GM10266 (cell line): ENCODE measurements around the gene EREG.

Source experiments
- DNase-seq: peaks from one replicate; pipeline ENCODE4 v3.0.0; 2012; ENCODE audit errors: extremely low spot score
- TF ChIP-seq, protein P1 (sequence below): IDR thresholded peaks from 2 replicates; pipeline ENCODE4 v1.5.1; 2012; ENCODE audit warnings: mild to moderate bottlenecking, low read depth; ENCODE audit not compliant: control insufficient read depth, insufficient read depth; ENCODE audit errors: missing control alignments

EREG gene

DNA sequence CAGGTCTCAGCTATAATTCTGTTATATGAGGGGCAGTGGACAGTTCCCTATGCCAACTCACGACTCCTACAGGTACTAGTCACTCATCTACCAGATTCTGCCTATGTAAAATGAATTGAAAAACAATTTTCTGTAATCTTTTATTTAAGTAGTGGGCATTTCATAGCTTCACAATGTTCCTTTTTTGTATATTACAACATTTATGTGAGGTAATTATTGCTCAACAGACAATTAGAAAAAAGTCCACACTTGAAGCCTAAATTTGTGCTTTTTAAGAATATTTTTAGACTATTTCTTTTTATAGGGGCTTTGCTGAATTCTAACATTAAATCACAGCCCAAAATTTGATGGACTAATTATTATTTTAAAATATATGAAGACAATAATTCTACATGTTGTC lies 20.4 kb downstream of the EREG start:
- DNase-seq, result no peak
- TF ChIP-seq, protein P1, sequence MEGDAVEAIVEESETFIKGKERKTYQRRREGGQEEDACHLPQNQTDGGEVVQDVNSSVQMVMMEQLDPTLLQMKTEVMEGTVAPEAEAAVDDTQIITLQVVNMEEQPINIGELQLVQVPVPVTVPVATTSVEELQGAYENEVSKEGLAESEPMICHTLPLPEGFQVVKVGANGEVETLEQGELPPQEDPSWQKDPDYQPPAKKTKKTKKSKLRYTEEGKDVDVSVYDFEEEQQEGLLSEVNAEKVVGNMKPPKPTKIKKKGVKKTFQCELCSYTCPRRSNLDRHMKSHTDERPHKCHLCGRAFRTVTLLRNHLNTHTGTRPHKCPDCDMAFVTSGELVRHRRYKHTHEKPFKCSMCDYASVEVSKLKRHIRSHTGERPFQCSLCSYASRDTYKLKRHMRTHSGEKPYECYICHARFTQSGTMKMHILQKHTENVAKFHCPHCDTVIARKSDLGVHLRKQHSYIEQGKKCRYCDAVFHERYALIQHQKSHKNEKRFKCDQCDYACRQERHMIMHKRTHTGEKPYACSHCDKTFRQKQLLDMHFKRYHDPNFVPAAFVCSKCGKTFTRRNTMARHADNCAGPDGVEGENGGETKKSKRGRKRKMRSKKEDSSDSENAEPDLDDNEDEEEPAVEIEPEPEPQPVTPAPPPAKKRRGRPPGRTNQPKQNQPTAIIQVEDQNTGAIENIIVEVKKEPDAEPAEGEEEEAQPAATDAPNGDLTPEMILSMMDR, result no peak

DNA sequence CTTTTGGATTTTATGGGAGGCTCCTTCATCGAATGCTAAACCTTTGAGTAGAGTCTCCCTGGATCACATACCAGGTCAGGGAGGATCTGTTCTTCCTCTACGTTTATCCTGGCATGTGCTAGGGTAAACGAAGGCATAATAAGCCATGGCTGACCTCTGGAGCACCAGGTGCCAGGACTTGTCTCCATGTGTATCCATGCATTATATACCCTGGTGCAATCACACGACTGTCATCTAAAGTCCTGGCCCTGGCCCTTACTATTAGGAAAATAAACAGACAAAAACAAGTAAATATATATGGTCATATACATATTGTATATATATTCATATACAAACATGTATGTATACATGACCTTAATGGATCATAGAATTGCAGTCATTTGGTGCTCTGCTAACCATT lies 21.2 kb downstream of the EREG start:
- TF ChIP-seq, protein P1, result no peak
- no peak for DNase-seq

DNA sequence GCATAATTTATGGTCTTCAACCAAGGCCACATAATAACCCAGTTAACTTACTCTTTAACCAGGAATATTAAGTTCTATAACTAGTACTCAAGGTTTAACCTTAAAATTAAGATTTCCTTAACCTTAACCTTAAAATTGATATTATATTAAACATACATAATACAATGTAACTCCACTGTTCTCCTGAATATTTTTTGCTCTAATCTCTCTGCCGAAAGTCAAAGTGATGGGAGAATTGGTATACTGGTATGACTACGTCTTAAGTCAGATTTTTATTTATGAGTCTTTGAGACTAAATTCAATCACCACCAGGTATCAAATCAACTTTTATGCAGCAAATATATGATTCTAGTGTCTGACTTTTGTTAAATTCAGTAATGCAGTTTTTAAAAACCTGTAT lies 22.8 kb downstream of the EREG start:
- no peak for DNase-seq
- TF ChIP-seq, protein P1, result no peak

DNA sequence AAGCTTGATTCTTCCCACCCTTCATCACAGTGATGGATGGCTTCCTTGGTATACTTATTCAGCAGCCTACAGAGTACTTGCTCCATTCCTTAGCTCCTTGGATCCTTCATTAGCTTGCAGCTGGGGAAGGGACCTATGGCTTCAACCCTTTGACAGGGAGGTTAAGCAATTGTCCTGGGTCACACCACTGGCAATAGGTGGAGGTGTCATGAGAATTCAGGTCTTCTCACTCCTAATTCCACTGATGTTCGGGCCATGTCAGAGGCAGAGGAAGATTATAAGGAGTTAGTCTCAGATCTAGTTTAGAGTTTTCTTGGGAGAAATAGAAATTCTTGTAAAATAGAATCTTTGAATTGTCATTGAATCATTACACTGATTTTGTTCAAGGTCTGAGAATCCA lies 24.5 kb downstream of the EREG start:
- TF ChIP-seq, protein P1, result no peak
- no peak for DNase-seq

DNA sequence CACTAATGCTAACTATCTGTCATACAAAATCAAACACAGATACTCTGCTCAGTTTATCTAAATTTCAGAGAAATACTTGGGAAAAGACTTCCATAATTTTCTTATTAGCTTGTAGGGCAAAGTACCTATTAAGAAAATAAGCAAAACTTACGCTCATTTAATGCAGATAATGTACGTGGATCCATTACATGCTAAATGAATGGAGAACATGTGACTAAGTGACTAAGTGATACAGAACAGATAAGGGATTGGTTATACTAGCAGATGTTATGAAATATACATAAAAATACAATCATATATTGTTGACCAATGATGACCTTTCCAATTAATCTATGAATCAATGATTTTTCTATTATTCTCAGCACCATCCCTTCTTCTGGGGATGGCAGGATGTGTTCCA lies 25.7 kb downstream of the EREG start:
- DNase-seq, result no peak
- TF ChIP-seq, protein P1, result no peak

DNA sequence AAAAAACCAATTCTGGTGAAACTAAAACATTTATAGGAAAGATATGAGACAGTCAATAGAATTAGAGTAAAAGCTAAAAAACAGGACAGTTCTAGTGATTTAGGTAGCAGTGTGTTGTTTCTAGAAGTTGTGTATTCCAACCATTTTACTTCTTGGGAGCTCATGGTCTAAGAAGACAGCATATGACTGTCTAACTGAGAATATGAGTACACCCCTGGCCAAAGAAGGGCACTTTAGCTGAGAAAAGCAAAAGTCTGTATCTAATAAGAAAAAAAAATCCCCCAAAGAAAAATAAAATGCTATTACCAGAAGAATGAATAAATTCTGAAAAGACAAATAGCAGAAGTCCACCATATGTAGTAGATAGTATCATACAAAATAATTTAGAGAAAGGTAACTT lies 26.4 kb downstream of the EREG start:
- TF ChIP-seq, protein P1, result no peak
- DNase-seq, result peak; percentile 18

DNA sequence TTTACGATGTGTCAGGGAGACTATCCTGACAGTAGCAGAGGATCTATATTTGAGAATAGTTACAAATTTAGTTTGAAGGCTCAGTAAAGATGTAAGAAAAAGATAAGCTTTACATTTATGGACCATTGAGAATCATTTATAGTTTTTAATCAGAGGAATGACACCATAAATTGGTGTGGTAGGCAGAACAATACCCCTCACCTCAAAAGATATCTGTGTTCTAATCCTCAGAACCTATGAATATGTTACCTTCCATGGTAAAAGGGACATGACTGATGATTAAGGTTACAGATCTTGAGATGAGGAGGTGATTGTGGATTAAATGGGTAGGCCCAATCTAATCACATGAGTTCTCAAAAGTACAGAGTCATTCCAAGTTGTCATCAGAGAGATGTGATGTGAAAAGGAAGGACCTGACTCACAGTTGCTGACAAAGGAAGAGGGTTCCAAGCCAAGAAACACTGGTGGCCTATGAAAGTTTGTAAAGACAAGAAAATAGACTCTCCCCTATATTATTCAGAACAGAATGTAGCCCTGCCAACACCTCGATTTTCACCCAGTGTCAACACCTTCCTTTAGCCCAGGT lies 27.0 kb downstream of the EREG start:
- no peak for DNase-seq
- TF ChIP-seq, protein P1, result no peak
